HG03060 (cell line): ENCODE data around the gene RFC4.
"Not testable (repeated sequence)": the region's sequence is repeated elsewhere in the genome, so short reads cannot be mapped to it uniquely, and the experiment has no call there.

Experiments used
- ATAC-seq: cut with Tn5 transposase; IDR thresholded peaks from one replicate; pipeline ENCODE4 v1.9.1; 2021; ENCODE audit warnings: low read depth, moderate number of reproducible peaks; ENCODE audit not compliant: unreplicated experiment

The RFC4 gene, protein sequence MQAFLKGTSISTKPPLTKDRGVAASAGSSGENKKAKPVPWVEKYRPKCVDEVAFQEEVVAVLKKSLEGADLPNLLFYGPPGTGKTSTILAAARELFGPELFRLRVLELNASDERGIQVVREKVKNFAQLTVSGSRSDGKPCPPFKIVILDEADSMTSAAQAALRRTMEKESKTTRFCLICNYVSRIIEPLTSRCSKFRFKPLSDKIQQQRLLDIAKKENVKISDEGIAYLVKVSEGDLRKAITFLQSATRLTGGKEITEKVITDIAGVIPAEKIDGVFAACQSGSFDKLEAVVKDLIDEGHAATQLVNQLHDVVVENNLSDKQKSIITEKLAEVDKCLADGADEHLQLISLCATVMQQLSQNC

GRCh38 chr3:186806089-186807055 lies at the start of gene RFC4:
Gene RFC4 (minus strand): TSS chr3:186806482. CDS start chr3:186804713, 1,769 bp downstream.
- ATAC-seq: peak; percentile 67

- no peak for ATAC-seq
Measured at GRCh38 chr3:186854954-186855353, 48.7 kb upstream of the RFC4 start.

GRCh38 chr3:186854146-186854545 lies 47.9 kb upstream of the RFC4 start:
- ATAC-seq: no peak

GRCh38 chr3:186852994-186853393 lies 46.7 kb upstream of the RFC4 start:
- ATAC-seq: no peak

DNA sequence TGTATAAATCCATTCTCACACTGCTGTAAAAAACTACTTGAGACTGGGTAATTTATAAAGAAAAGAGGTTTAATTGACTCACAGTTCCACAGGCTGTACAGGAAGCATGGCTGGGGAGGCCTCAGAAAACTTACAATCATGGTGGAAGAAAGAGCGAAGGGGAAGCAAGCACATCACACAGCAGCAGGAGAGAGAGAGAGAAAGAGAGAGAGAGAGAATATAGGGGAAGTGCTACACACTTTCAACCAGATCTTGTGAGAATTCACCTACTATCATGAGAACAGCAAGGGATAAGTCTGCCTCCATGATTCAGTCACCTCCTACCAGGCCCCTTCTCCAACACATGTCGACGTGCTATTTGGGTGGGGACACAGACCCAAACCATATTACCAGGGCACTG lies 45.6 kb upstream of the RFC4 start:
- ATAC-seq: not testable (repeated sequence)

DNA sequence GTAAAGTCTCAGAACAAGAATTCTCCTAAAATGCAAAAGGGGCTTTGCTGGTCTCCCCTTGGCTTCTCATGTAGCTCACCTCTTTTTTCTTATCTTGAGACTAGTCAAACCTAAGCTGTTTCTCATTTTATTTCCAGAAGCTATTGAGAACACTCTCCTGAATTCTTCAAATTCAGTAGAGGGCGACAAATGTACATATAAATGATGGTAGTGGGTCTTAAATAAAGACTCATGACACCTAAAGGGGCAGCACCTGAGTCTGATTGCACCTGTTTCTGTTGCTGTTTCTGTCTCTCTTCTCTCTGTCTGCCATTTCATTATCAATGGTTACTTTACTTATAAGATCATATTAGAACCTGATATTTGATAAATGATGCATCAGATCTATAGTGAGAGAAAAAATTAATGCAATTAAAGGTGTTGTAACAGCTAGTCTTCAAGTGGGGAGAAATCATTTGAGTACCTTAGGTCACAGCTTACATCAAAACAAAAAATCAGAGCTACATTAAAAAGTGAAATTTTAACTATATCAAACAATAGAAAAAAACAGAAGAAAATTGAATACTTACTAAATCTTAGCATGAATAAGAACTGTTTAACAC lies 43.2 kb upstream of the RFC4 start:
- ATAC-seq: no peak

DNA sequence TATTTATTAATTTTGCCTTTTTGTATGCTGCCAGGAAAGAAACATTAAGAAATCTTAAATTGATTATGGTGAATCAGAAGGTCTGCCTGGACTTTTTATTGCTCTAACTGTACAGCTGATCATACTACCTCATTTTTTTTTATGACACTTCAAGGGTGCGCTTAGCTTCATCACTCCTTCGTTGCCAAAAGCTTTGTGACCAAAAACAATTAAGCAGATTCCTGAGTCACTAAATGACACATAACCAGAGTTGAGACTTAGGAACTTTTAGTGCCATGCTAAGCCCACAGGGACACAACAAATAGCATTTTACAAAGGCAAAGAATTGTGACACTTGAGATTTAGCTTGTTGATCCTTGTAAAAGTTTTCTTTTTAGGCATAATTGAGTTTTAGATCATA lies 41.2 kb upstream of the RFC4 start:
- no peak for ATAC-seq

DNA sequence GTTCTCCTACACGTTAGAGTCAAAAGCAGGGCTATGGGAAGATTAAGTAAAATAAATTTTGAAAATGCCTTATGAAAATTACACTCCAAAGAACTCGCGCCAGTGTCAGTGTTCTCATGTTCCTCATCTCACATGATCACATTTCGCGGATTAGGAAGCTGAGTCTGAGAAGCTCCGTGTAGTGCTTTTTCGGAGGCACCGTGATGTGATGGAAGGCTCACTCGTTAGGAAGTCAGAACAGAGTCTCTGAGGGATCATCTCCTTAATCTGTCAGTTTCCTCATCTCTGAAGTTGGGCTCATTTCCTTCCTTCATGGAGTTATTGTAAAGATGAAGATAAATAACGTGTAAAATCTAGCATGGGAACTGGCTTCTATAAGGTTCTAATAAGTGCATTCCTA lies 39.5 kb upstream of the RFC4 start:
- ATAC-seq: no peak

DNA sequence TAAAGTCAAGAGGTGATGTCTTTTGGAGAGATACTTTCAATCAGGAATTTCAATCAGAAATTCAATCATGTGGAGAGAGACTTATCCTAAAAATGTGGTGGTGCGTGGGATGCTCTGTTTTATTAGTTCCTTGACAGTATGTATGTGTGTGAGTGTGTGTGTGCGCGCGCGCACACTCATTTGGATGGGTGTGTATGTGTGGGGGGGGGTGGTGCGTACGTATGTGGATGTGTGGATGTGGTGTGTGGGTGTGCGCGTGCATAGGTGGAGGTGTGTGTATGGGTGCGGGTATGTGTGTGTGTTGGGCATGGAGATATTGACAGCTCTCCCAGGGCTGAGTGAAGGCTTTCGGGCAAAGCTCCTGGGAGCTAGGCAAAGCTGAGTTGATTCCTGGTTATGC lies 38.6 kb upstream of the RFC4 start:
- no peak for ATAC-seq

DNA sequence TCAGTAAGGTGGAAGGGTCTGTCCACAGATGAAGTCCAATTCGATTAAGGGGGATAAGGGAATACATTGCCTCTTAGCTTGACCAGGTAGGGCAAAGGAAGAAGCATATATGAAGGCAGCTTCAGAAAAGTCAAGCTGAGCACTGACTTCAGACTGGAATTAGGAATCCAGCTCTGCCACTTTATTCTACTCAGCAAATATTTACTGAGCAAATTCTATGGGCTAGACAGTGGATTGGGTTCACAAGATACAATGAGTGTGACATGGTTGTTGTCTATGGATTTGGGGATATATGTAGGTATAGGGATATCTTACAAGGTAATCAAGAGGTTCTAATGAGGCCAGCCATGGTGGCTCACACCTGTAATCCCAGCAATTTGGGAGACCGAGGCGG lies 36.8 kb upstream of the RFC4 start:
- ATAC-seq: no peak

GRCh38 chr3:186842426-186843038 lies 36.2 kb upstream of the RFC4 start, which contains the start of gene ADIPOQ:
Gene ADIPOQ (plus strand): TSS chr3:186842710. CDS start chr3:186853059, 10,349 bp downstream.
- ATAC-seq: no peak

DNA sequence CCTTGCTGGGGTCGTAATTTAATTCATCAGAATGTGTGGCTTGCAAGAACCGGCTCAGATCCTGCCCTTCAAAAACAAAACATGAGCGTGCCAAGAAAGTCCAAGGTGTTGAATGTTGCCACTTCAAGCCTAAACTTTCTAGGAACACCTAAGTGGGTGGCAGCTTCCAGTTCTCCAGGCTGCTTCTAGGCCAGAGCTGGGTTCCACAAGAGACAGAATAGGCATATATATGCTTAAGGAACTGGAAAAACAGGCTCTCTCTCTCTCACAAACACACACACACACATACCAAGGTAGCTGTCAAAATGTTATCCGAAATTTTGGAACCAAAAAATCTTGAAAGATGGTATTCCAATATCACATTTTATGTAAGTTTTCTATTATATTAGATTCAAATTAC lies 35.3 kb upstream of the RFC4 start:
- no peak for ATAC-seq

DNA sequence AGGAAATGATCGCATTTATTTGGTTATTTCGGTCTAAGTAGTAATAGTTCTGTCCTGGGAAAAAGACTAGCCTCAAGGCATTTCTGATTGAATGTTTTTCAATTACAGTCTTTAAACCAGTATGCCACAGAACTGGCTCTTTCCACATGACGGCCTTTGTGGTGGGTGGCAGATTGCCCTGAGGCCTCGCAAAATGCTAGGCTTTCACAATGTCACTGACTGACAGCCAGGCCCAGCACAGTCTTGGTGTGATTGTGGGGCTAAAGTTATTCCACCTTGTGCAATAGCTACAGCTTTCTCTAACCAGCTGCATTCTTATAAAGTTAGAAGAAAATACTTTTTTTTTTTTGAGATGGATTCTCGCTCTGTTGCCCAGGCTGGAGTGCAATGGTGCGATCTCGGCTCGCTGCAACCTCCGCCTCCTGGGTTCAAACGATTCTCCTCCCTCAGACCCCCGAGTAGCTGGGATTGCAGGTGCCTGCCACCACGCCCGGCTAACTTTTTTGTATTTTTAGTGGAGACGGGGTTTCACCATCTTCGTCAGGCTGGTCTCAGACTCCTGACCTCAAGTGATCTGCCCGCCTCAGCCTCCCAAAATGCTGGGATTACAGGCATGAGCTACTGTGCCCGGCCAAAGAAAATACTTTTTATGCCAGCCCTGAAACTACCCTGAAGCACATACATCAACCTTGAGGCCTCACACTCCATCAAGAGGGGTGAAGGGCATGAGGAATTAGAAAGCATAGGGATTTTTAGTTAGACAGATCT lies 33.8 kb upstream of the RFC4 start:
- no peak for ATAC-seq

DNA sequence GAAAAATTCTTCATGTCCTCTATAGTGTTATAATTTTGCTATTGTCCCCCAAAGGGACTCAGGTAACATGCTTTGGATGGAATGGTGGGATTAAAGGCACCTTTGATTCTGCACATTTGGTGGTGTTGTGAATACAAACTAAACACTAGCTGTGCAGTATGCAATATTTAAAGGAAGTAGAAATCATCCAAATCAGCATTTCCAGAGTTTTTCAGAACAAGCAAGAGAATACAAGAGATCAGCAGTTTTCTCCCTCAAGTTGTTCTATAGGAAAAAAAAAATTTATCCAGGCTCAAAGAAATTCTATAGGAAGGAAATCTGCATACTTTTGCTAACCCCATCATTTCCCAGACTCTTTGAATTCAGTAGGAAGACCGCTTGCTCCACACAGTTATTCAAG lies 26.0 kb upstream of the RFC4 start:
- no peak for ATAC-seq

DNA sequence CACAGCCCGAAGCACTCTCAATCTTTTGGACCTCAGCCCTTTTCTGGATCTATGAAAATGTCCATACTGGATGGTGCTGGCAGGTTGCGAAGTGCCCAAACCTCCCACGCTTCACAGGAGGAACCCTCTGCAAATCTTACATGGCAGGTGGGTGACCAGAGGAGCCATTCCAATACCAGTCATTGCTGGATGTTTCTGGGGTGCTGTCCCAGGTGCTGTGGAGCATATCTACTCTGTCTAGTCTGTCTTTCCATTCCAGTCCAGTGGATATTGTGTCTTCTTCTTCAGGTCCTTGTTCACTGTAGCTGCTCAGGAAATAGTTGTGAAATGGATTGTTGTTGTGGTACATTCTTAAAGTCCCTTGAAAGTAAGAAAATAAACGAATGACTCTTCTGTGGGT lies 25.5 kb upstream of the RFC4 start:
- ATAC-seq: no peak

GRCh38 chr3:186828340-186828739 lies 22.1 kb upstream of the RFC4 start:
- no peak for ATAC-seq

DNA sequence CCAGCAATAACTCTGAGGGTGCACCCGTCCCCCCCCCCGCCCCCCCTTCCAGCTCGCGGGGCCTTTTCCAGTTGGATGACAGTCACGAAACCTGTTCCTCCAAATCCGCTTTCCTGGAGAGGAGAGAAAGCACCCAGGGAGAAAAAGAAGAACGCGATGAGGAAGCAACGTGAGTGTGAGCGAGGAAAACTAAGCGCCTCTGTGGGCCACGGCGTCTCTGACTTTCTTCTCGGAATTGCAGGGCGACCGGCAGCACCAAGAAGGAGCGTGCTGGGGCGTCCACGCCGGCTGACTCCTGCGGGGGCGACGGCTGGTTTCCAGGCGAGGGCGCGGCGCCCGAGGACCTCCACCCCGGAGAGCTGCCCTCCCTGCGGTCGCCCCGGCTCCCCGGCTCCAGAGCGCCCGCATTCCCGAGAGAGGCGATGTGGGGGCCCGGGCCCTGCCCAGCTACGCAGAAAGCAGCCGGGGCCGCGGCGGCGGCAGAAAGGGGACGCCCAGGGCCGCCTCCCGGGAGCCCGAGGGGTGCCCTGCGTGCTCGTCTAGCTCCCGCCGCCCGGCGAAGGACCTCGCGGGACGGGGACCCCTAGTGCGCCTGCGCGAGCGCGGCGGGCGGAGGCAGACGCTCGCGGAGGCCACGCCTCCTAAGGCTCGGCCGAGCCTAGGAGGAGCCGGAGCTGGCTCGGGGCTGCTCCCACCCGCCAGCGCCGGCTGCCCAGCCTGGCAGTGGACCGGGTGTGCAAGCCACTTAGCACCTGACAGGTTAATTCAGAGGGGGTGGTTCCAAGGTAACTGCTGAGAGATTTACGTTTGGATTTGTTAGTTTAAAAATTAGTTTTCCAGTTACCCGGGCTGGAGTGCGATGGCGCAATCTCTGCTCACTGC lies 20.9 kb upstream of the RFC4 start:
- no peak for ATAC-seq

- ATAC-seq: no peak
Measured at GRCh38 chr3:186826410-186826975, 20.2 kb upstream of the RFC4 start.
